Prostate gland (tissue), 2 donors: ENCODE results near the gene ST6GALNAC5.

ENCODE experiments used
- CTCF ChIP-seq, 4 experiments: fragments of 200-600 bp in 2 of 4; fragments of 450-650 bp in 2 of 4; sonication (generic) in 2 of 4; IDR thresholded peaks; 1 replicate in 3 of 4; 2 replicates in 1 of 4; pipeline ENCODE4 v1.5.1; 2016 to 2019; ENCODE audit warnings: antibody characterized with exemption in 4 of 4, mild to moderate bottlenecking in 2 of 4, moderate library complexity in 2 of 4
- POLR2A ChIP-seq: fragments of 450-650 bp; IDR thresholded peaks from one replicate; pipeline ENCODE4 v1.6.1; 2016; ENCODE audit warnings: antibody characterized with exemption, mild to moderate bottlenecking

DNA sequence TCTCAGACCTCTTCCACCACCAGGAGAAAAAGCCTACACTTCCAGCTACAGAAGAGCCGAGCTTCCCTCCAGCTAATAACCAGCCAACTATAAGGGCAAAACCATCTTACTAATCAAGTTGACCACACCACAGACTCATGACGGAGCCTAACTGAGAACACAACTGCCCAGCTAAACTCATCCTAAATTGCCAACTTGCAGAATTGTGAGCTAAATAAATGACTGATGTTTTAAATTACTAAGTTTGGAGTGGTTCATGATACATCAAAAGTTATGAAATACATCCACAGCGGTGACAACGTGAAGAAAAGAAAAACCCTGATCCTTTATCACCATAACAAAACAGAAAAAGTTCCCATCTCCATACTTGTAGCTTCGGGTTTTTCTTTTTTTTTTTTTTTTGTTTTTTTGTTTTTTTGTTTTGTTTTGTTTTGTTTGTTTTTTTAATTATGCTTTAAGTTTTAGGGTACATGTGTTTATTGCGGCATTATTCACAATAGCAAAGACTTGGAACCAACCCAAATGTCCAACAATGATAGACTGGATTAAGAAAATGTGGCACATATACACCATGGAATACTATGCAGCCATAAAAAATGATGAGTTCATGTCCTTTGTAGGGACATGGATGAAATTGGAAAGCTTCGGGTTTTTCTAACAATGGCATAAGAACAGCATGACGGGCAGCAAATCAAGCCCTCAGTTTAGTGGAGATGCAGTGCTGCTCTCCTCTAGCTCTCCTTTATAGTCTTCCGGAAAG lies 229.4 kb downstream of the ST6GALNAC5 start:
- TF ChIP-seq CTCF (IDR thresholded peaks at IDR 0.05) (no peak), POLR2A (no peak)
